B cell (primary cell): ENCODE results near the gene PDZD2.

Experiments
- CTCF ChIP-seq: fragments of 200-600 bp; IDR thresholded peaks from one replicate; pipeline ENCODE4 v1.8.0; 2022; ENCODE audit warnings: antibody characterized with exemption, mild to moderate bottlenecking
- EZH2 ChIP-seq: IDR thresholded peaks from 2 replicates; pipeline ENCODE4 v1.6.1; 2012; ENCODE audit warnings: borderline replicate concordance, low read depth, mild to moderate bottlenecking, moderate library complexity, low read length; ENCODE audit not compliant: insufficient read depth, poor library complexity, severe bottlenecking

GRCh38 chr5:31596354-31596753 is 42.6 kb upstream of the PDZD2 start:
- TF ChIP-seq CTCF (no peak), EZH2 (no peak)
